Body of pancreas (tissue), 4 donors: ENCODE results near the gene SLC38A2. TPM values are rescaled to one million over a fixed set of nuclear protein-coding genes. Genes with fewer than 3 reads are reported as not detected.

Experiments
- ATAC-seq: fragments of 150-250 bp; one replicate; pipeline ENCODE4 v1.9.1; 2016
- DNase-seq, 4 donors: peaks; one replicate each; pipeline ENCODE4 v3.0.0-alpha.2; 2019
- H3K27ac ChIP-seq, 4 donors: fragments of 200-600 bp; sonication (generic); 1 replicate in 3 of 4; 2 replicates in 1 of 4; pipeline versions ENCODE4 v1.5.1 to v1.6.1; 2016 to 2019; ENCODE audit warnings: mild to moderate bottlenecking in 1 of 4, mixed read lengths in 1 of 4, moderate library complexity in 1 of 4
- H3K27me3 ChIP-seq, 2 donors: fragments of 200-600 bp; sonication (generic); one replicate each; pipeline ENCODE4 v1.6.0; 2016; ENCODE audit warnings: mild to moderate bottlenecking in 1 of 2
- H3K36me3 ChIP-seq, 2 donors: fragments of 200-600 bp; sonication (generic); replicated peaks in 1 of 2; 2 replicates each; pipeline ENCODE4 v1.5.1; 2016; ENCODE audit warnings: low read depth in 2 of 2; ENCODE audit not compliant: insufficient read depth in 1 of 2
- H3K4me1 ChIP-seq: fragments of 200-600 bp; sonication (generic); one replicate; pipeline ENCODE4 v1.6.0; 2016
- H3K4me3 ChIP-seq, 2 donors: fragments of 200-600 bp; sonication (generic); 1 replicate in 1 of 2; 2 replicates in 1 of 2; pipeline ENCODE4 v1.5.1; 2016 to 2019
- H3K9me3 ChIP-seq, 3 donors: fragments of 200-600 bp; sonication (generic); 1 replicate in 2 of 3; 2 replicates in 1 of 3; pipeline ENCODE4 v1.5.1; 2016
- CTCF ChIP-seq, 7 experiments: fragments of 450-650 bp in 4 of 7; fragments of 200-600 bp in 3 of 7; sonication (generic) in 3 of 7; IDR thresholded peaks; one replicate each; pipeline ENCODE4 v1.5.1; 2016 to 2019; ENCODE audit warnings: antibody characterized with exemption in 7 of 7
- POLR2A ChIP-seq, 3 donors: fragments of 450-650 bp; IDR thresholded peaks; one replicate each; pipeline ENCODE4 v1.6.1; 2016; ENCODE audit warnings: antibody characterized with exemption in 3 of 3, mild to moderate bottlenecking in 2 of 3
- WGBS, 2 donors: methylation state at CpG; one replicate each; pipeline ENCODE4 v1.1.5; 2017; 5-methylcytosine and 5-hydroxymethylcytosine counted together
- intact Hi-C: fragments of 100-400 bp; cut with DNase I; formaldehyde crosslinking; loops from one replicate; pipeline ENCODE4 v1.15.1; 2023
- total RNA-seq, 2 donors: library from RNA; depleted of rRNA; stranded (reverse); fragments of >200 nt; gene quantifications; one replicate each; pipeline ENCODE4 v1.1.0, GENCODE V29; 2016

The SLC38A2 gene
- total RNA-seq, 2 donors from 2014 or later = 184 to 203 TPM

- no peaks in the 10 kb centered on the region for H3K27me3 ChIP-seq
- ATAC-seq = no peak
- WGBS, 2 donors = 41 to 68% methylated on average over 1 of the region's 1 CpG
- TF ChIP-seq POLR2A (IDR thresholded peaks at IDR 0.05) = no peak
- TF ChIP-seq CTCF (IDR thresholded peaks at IDR 0.05) = no peak
- H3K9me3 ChIP-seq = peaks cover 0 to 7% (median 0%) of the 10 kb centered on the region in 3 donors
- no peak for DNase-seq
- H3K4me1 ChIP-seq = no peaks in the 10 kb centered on the region
- no peaks in the 10 kb centered on the region for H3K36me3 ChIP-seq
- H3K27ac ChIP-seq = no peak overlapping the region
- H3K4me3 ChIP-seq = no peak overlapping the region
- intact Hi-C loops = no loop called here
Measured at GRCh38 chr12:46320731-46321130, 51.8 kb downstream of the SLC38A2 start.

- WGBS, 2 donors = 56% methylated on average over 5 of the region's 5 CpGs
- H3K9me3 ChIP-seq = no peaks in the 10 kb centered on the region
- no peak for ATAC-seq
- no peaks in the 10 kb centered on the region for H3K4me1 ChIP-seq
- H3K4me3 ChIP-seq = no peak overlapping the region
- no peak for TF ChIP-seq CTCF (IDR thresholded peaks at IDR 0.05)
- TF ChIP-seq POLR2A (IDR thresholded peaks at IDR 0.05) = no peak
- no peak for DNase-seq
- intact Hi-C loops = no loop called here
- H3K27ac ChIP-seq = no peak overlapping the region
- H3K36me3 ChIP-seq = no peaks in the 10 kb centered on the region
- H3K27me3 ChIP-seq = no peaks in the 10 kb centered on the region
Measured at GRCh38 chr12:46318037-46318436, 54.5 kb downstream of the SLC38A2 start.

Other genes with a start within 250 kb of the SLC38A2 start
- gene SLC38A1, start 103.7 kb downstream of the SLC38A2 start, total RNA-seq = 10 to 100 TPM; 18.5 to 38.4 TPM